Stimulated activated CD8-positive, alpha-beta memory T cell treated with anti-CD3 and anti-CD28 coated beads, Interleukin-15, amount 100 ng/mL, for 1 hour (primary cell): Measurements from ENCODE around the gene PAF1.
A peak's percentile ranks its signal among the peaks of the same experiment; 100 is the strongest.
"Not testable (repeated sequence)": the region's sequence is repeated elsewhere in the genome, so short reads cannot be mapped to it uniquely, and the experiment has no call there.

ENCODE experiments used
- DNase-seq: peaks from one replicate; pipeline ENCODE4 v3.0.0-alpha.2; 2020; ENCODE audit warnings: low read depth

PAF1 gene

GRCh38 chr19:39355253-39355652 is 35.7 kb downstream of the PAF1 start:
- no peak for DNase-seq

- DNase-seq = no peak
Measured at GRCh38 chr19:39352381-39353255, 38.3 kb downstream of the PAF1 start.

- DNase-seq = no peak
Measured at GRCh38 chr19:39351537-39352064, 39.3 kb downstream of the PAF1 start.

GRCh38 chr19:39350156-39350555 is 40.8 kb downstream of the PAF1 start:
- DNase-seq = no peak

- no peak for DNase-seq
Measured at GRCh38 chr19:39349326-39349725, 41.6 kb downstream of the PAF1 start.

- DNase-seq = no peak
Measured at GRCh38 chr19:39347332-39348164, 43.4 kb downstream of the PAF1 start.

GRCh38 chr19:39345956-39346355 is 45.0 kb downstream of the PAF1 start:
- DNase-seq = no peak

- DNase-seq = no peak
Measured at GRCh38 chr19:39342647-39343305, 48.1 kb downstream of the PAF1 start.

GRCh38 chr19:39341719-39342604 is 48.9 kb downstream of the PAF1 start, which contains the start of gene SAMD4B:
TSS of gene SAMD4B (plus strand) at chr19:39342421. CDS start at chr19:39356894, 14,473 bp downstream.
- DNase-seq = peak; percentile 95

GRCh38 chr19:39341129-39341718 is 49.7 kb downstream of the PAF1 start:
- no peak for DNase-seq

- DNase-seq = not testable (repeated sequence)
Measured at GRCh38 chr19:39340156-39340555, 50.8 kb downstream of the PAF1 start.

- no peak for DNase-seq
Measured at GRCh38 chr19:39339674-39340073, 51.2 kb downstream of the PAF1 start.

GRCh38 chr19:39336483-39336882 is 54.4 kb downstream of the PAF1 start:
- DNase-seq = no peak
